OCI-LY1 (cell line): Measurements from ENCODE around the gene NOD1.
"Not testable (repeated sequence)": the region's sequence is repeated elsewhere in the genome, so short reads cannot be mapped to it uniquely, and the experiment has no call there.

ENCODE experiments used
- H2AFZ ChIP-seq: fragments of 200-600 bp; sonication (generic), shearing (Covaris generic); 2 replicates; pipeline ENCODE4 v1.6.0; 2014; ENCODE audit warnings: antibody characterized with exemption, mild to moderate bottlenecking, low read length
- H3F3A ChIP-seq: fragments of 200-600 bp; sonication (generic), shearing (Covaris generic); 2 replicates; pipeline ENCODE4 v1.6.0; 2014; ENCODE audit warnings: mild to moderate bottlenecking, antibody characterized with exemption, low read length, moderate library complexity; ENCODE audit not compliant: insufficient read depth
- H3K27ac ChIP-seq: fragments of 200-600 bp; sonication (generic); 2 replicates; pipeline ENCODE4 v1.5.1; 2014; ENCODE audit warnings: low read length, mixed run types, mild to moderate bottlenecking, low read depth; ENCODE audit not compliant: poor library complexity, severe bottlenecking
- H3K27me3 ChIP-seq: fragments of 200-600 bp; sonication (generic); 2 replicates; pipeline ENCODE4 v1.6.0; 2014; ENCODE audit warnings: antibody characterized with exemption, mild to moderate bottlenecking, low read length, moderate library complexity; ENCODE audit not compliant: insufficient read depth
- H3K36me3 ChIP-seq: fragments of 200-600 bp; sonication (generic); 2 replicates; pipeline ENCODE4 v1.6.1; 2014; ENCODE audit warnings: mild to moderate bottlenecking, antibody characterized with exemption, low read length, moderate library complexity, mixed read lengths; ENCODE audit not compliant: insufficient read depth
- H3K4me1 ChIP-seq: fragments of 200-600 bp; sonication (generic); 2 replicates; pipeline ENCODE4 v1.5.1; 2014; ENCODE audit warnings: mild to moderate bottlenecking, low read length, moderate library complexity; ENCODE audit not compliant: insufficient read depth, severe bottlenecking
- H3K4me2 ChIP-seq: fragments of 200-600 bp; sonication (generic), shearing (Covaris generic); 2 replicates; pipeline ENCODE4 v1.6.1; 2014; ENCODE audit warnings: low read length
- H3K4me3 ChIP-seq: fragments of 200-600 bp; sonication (generic); 2 replicates; pipeline ENCODE4 v1.5.1; 2014; ENCODE audit warnings: low read length, low read depth, mild to moderate bottlenecking, mixed read lengths; ENCODE audit not compliant: poor library complexity, severe bottlenecking
- H3K79me2 ChIP-seq: fragments of 200-600 bp; shearing (Covaris generic); 2 replicates; pipeline ENCODE4 v1.6.1; 2016; ENCODE audit warnings: mixed run types, low read length, mixed read lengths; ENCODE audit not compliant: insufficient read depth
- H3K9ac ChIP-seq: fragments of 200-600 bp; sonication (generic), shearing (Covaris generic); 2 replicates; pipeline ENCODE4 v1.6.1; 2014; ENCODE audit warnings: mild to moderate bottlenecking, low read length, mixed read lengths
- H3K9me2 ChIP-seq: fragments of 200-600 bp; sonication (generic), shearing (Covaris generic); 2 replicates; pipeline ENCODE4 v1.6.1; 2014; ENCODE audit warnings: low read depth, mild to moderate bottlenecking, low read length, mixed read lengths
- H3K9me3 ChIP-seq: fragments of 200-600 bp; shearing (Covaris generic); 2 replicates; pipeline ENCODE4 v1.6.1; 2014; ENCODE audit warnings: low read length, mixed read lengths
- H4K20me1 ChIP-seq: fragments of 200-600 bp; sonication (generic), shearing (Covaris generic); 2 replicates; pipeline ENCODE4 v1.6.0; 2016; ENCODE audit warnings: mild to moderate bottlenecking, low read length; ENCODE audit not compliant: insufficient read depth
- CTCF ChIP-seq: fragments of 200-600 bp; sonication (generic), shearing (Covaris generic); IDR thresholded peaks from 2 replicates; pipeline ENCODE4 v1.5.1; 2017; ENCODE audit warnings: mild to moderate bottlenecking, antibody characterized with exemption, low read length, moderate library complexity, mixed read lengths
- EZH2 ChIP-seq: fragments of 200-600 bp; sonication (generic), shearing (Covaris generic); IDR thresholded peaks from 2 replicates; pipeline ENCODE4 v1.8.0; 2017; ENCODE audit warnings: borderline replicate concordance, mixed run types, mild to moderate bottlenecking, antibody characterized with exemption, low read length, moderate library complexity, mixed read lengths

The NOD1 gene

DNA sequence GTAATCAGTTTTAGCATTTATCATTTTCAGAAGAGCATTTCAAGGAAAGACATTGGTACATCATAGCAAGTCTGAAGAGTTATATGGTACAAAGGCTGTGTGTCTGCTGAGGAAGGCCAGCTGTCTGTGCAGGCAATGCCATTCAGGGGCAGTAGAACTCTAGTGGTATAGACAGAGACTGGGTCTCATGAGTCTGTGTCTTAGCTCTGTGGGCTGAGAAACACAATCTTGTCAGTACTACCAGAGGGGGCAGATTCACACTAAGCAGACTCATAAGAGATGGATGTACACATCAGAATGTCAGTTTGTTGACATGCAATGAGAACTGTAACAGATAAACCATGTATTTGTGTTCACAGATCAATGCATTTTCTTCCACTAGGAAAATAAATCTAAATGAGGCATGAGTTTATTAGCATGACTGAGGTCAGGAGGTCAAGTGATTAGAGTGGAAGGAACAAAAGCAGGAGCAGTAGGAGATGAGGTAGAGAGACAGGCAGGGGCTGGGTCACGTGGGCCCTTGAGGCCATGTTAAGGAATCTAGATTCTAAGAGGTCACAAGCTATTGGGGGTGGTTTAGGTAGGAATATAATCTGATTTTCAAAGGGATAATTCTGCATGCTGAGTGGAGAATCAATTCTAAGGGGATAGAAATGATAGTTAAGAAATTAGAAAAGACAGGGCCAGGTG lies 33.5 kb upstream of the NOD1 start:
- Histone ChIP-seq H3K9me3 (0 out of 2 replicates have a peak, but pooled peaks cover 3% of the 10 kb centered on the region), H2AFZ (no peak overlapping the region), H3K9me2 (no peaks in the 10 kb centered on the region), H3K79me2 (no peaks in the 10 kb centered on the region), H3K4me1 (no peaks in the 10 kb centered on the region), H4K20me1 (no peaks in the 10 kb centered on the region), H3K4me2 (no peak overlapping the region), H3K4me3 (no peak overlapping the region), H3F3A (no peaks in the 10 kb centered on the region), H3K27ac (no peak overlapping the region), H3K36me3 (no peaks in the 10 kb centered on the region), H3K9ac (no peak overlapping the region), H3K27me3 (no peaks in the 10 kb centered on the region)
- peak; percentile 30; the same call in 1 of the 2 replicates for TF ChIP-seq CTCF
- no peak for TF ChIP-seq EZH2

DNA sequence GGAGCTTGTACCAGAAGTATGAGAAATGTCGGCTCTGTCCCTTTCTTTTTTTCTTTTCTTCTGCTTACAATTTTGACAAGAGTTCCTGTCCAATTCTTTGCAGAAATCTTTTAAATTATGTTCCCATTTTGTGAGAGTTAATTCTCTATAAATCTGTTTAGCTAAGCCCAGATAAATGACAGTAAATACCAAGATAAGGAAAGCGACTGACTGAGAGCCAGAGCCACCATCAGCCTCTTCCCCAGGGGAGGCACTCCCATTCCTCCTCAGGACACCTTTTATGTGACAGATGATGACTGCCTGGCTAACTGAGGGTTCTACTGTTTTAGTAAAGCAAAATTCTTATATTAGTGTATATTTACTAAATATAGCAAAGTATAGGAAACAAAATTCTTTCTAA lies 32.9 kb upstream of the NOD1 start:
- H3K79me2 ChIP-seq: no peaks in the 10 kb centered on the region
- H3F3A ChIP-seq: no peaks in the 10 kb centered on the region
- no peaks in the 10 kb centered on the region for H3K4me1 ChIP-seq
- TF ChIP-seq CTCF: no peak
- no peak for TF ChIP-seq EZH2
- H3K27me3 ChIP-seq: no peaks in the 10 kb centered on the region
- H3K9me3 ChIP-seq: 0 out of 2 replicates have a peak, but pooled peaks cover 3% of the 10 kb centered on the region
- H2AFZ ChIP-seq: no peak overlapping the region
- no peak overlapping the region for H3K9ac ChIP-seq
- no peak overlapping the region for H3K4me3 ChIP-seq
- H3K36me3 ChIP-seq: no peaks in the 10 kb centered on the region
- H3K9me2 ChIP-seq: no peaks in the 10 kb centered on the region
- no peaks in the 10 kb centered on the region for H4K20me1 ChIP-seq
- H3K4me2 ChIP-seq: no peak overlapping the region
- H3K27ac ChIP-seq: no peak overlapping the region

DNA sequence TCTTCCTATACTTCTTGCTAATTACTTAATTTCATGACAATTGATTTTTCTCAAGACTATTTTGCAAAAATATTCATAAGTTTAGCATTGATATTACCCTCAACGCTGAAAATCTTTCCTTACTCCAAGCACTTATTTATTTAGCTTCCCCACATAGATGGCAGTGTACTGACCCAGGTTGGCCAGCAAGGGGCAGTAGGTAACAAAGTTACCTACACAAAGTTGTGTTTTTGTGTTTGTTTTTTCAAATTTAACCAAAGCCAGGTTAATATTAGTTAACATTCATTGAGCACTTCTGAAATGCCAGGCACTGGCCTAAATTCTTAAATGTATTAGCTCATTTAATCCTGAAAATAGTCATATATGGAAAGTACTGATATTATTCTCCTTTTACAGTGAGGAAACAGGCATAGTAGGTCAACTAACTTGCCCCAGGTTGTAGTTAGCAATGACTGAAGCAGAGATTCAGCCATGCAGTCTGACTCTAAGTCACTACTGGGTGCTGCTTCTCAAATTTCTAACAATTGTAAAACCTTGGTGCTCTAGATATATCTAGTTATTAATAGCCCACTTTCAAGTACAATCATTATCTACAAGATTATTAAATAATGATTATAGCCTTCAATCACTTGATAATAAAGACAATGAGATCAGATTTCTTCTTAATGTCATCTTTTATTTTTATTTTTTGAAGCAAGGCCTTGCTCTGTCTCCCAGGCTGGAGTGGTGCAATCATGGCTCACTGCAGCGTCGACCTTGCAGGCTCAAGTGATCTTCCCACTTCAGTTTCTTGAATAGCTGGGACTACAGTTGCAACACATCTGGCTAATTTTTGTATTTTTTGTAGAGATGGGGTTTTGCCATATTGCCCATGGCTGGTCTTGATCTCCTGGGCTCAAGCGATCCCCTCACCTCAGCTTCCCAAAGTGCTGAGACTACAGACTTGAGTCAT lies 31.8 kb upstream of the NOD1 start:
- no peak overlapping the region for H3K27ac ChIP-seq
- H3K4me2 ChIP-seq: no peak overlapping the region
- H2AFZ ChIP-seq: no peak overlapping the region
- H3K9me3 ChIP-seq: 0 out of 2 replicates have a peak, but pooled peaks cover 3% of the 10 kb centered on the region
- peaks cover 2% of the 10 kb centered on the region for H3K4me1 ChIP-seq
- no peaks in the 10 kb centered on the region for H3K36me3 ChIP-seq
- H3K27me3 ChIP-seq: no peaks in the 10 kb centered on the region
- H3K79me2 ChIP-seq: no peaks in the 10 kb centered on the region
- H3F3A ChIP-seq: no peaks in the 10 kb centered on the region
- H4K20me1 ChIP-seq: no peaks in the 10 kb centered on the region
- no peak for TF ChIP-seq EZH2
- peak; percentile 96 for TF ChIP-seq CTCF
- no peak overlapping the region for H3K4me3 ChIP-seq
- no peaks in the 10 kb centered on the region for H3K9me2 ChIP-seq
- H3K9ac ChIP-seq: no peak overlapping the region

- H3K9me3 ChIP-seq, H3K4me3 ChIP-seq, H3K9ac ChIP-seq, H3K27ac ChIP-seq, H3F3A ChIP-seq, H3K9me2 ChIP-seq, H3K27me3 ChIP-seq, H3K4me2 ChIP-seq, H3K36me3 ChIP-seq, H3K79me2 ChIP-seq, H4K20me1 ChIP-seq, H3K4me1 ChIP-seq, H2AFZ ChIP-seq: not testable (repeated sequence)
These were observed 30.7 kb upstream of the NOD1 start for GRCh38 chr7:30509171-30509857.
